Body of pancreas (tissue), 4 donors: ENCODE results near the gene CD40.

Experiments
- POLR2A ChIP-seq, 3 donors: fragments of 450-650 bp; IDR thresholded peaks; one replicate each; pipeline ENCODE4 v1.6.1; 2016; ENCODE audit warnings: antibody characterized with exemption in 3 of 3, mild to moderate bottlenecking in 2 of 3
- TF ChIP-seq, protein P1 (sequence below), 7 experiments: fragments of 450-650 bp in 4 of 7; fragments of 200-600 bp in 3 of 7; sonication (generic) in 3 of 7; IDR thresholded peaks; one replicate each; pipeline ENCODE4 v1.5.1; 2016 to 2019; ENCODE audit warnings: antibody characterized with exemption in 7 of 7

DNA sequence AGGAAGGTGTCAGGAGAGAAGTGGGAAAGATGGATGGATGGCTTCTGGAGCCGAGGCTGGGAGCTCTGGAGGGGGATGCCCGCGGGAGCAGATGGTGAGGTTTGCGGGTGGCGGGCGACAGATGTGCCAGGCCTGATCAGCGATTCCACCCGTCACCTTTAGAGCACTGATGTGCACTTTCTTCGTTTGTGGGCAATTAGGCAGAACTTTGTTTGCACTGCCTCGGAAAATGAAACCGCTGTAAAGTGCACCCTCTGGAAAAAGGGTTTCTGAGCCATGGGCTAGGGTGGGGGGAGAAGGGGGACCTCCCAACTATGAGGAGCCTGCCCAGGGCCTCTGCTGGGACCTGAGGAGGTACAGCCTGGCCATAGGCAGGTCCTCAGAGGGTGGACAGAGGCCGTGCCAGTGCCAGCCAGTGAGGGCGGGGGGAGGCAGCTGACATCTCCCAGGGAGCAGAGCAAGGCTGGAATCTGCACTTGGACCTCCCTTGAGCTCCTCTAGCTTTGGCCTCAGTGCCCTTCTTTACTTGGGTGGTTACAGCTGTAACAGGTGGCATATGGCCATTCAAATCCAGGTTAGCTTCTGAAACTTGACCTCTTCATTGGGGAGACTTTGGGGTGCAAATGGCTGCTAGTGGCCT, 58.7 kb downstream of the CD40 start:
- TF ChIP-seq, protein P1, sequence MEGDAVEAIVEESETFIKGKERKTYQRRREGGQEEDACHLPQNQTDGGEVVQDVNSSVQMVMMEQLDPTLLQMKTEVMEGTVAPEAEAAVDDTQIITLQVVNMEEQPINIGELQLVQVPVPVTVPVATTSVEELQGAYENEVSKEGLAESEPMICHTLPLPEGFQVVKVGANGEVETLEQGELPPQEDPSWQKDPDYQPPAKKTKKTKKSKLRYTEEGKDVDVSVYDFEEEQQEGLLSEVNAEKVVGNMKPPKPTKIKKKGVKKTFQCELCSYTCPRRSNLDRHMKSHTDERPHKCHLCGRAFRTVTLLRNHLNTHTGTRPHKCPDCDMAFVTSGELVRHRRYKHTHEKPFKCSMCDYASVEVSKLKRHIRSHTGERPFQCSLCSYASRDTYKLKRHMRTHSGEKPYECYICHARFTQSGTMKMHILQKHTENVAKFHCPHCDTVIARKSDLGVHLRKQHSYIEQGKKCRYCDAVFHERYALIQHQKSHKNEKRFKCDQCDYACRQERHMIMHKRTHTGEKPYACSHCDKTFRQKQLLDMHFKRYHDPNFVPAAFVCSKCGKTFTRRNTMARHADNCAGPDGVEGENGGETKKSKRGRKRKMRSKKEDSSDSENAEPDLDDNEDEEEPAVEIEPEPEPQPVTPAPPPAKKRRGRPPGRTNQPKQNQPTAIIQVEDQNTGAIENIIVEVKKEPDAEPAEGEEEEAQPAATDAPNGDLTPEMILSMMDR (IDR thresholded peaks at IDR 0.05), result no peak
- TF ChIP-seq POLR2A (IDR thresholded peaks at IDR 0.05), result no peak
